Neural cell (in vitro differentiated cells): ENCODE measurements around the gene MRRF. TPM values are rescaled to one million over a fixed set of nuclear protein-coding genes. Genes with fewer than 3 reads are reported as not detected.

Source experiments
- H2AFZ ChIP-seq: fragments of 200-600, 300-800 bp; sonication (generic), shearing (Covaris generic); 2 replicates; pipeline ENCODE4 v1.6.0; 2014; ENCODE audit warnings: low read depth, mild to moderate bottlenecking, antibody characterized with exemption, low read length, moderate library complexity
- H3F3A ChIP-seq: fragments of 200-600 bp; shearing (Covaris generic); 2 replicates; pipeline ENCODE4 v1.6.1; 2016; ENCODE audit warnings: mild to moderate bottlenecking, moderate library complexity, mixed read lengths, antibody characterized with exemption, low read length; ENCODE audit not compliant: insufficient read depth, poor library complexity, severe bottlenecking
- H3K27ac ChIP-seq: fragments of 200-600, 300-800 bp; sonication (generic), shearing (Covaris generic); 2 replicates; pipeline ENCODE4 v1.5.1; 2014; ENCODE audit warnings: mild to moderate bottlenecking, low read length, moderate library complexity
- H3K27me3 ChIP-seq: fragments of 300-800, 200-600 bp; sonication (generic), shearing (Covaris generic); 2 replicates; pipeline ENCODE4 v1.6.0; 2014; ENCODE audit warnings: mild to moderate bottlenecking, low read depth, low read length, moderate library complexity; ENCODE audit not compliant: insufficient read depth
- H3K36me3 ChIP-seq: fragments of 300-800, 200-600 bp; sonication (generic), shearing (Covaris generic); 2 replicates; pipeline ENCODE4 v1.5.1; 2014; ENCODE audit warnings: mild to moderate bottlenecking, antibody characterized with exemption, low read length, moderate library complexity; ENCODE audit not compliant: insufficient read depth
- H3K4me2 ChIP-seq: fragments of 300-800, 200-600 bp; sonication (generic), shearing (Covaris generic); 2 replicates; pipeline ENCODE4 v1.6.0; 2014; ENCODE audit warnings: mild to moderate bottlenecking, low read length
- H3K4me3 ChIP-seq: fragments of 300-800, 200-600 bp; sonication (generic), shearing (Covaris generic); 2 replicates; pipeline ENCODE4 v1.5.1; 2014; ENCODE audit warnings: mild to moderate bottlenecking, low read length, moderate library complexity
- H3K79me2 ChIP-seq: fragments of 200-600 bp; shearing (Covaris generic); replicated peaks from 2 replicates; pipeline ENCODE4 v1.6.0; 2014; ENCODE audit warnings: mild to moderate bottlenecking, low read length, moderate library complexity; ENCODE audit not compliant: insufficient read depth
- H3K9ac ChIP-seq: fragments of 300-800, 200-600 bp; sonication (generic), shearing (Covaris generic); 2 replicates; pipeline ENCODE4 v1.6.1; 2016; ENCODE audit warnings: mild to moderate bottlenecking, low read length, mixed read lengths
- H3K9me2 ChIP-seq: fragments of 200-600 bp; shearing (Covaris generic); 2 replicates; pipeline ENCODE4 v1.6.1; 2016; ENCODE audit warnings: mild to moderate bottlenecking, low read length, mixed read lengths; ENCODE audit not compliant: insufficient read depth
- H3K9me3 ChIP-seq: fragments of 200-600, 300-800 bp; sonication (generic), shearing (Covaris generic); 2 replicates; pipeline ENCODE4 v1.6.1; 2016; ENCODE audit warnings: mild to moderate bottlenecking, mixed run types, low read length, moderate library complexity, mixed read lengths
- H4K20me1 ChIP-seq: fragments of 200-600 bp; shearing (Covaris generic); 2 replicates; pipeline ENCODE4 v1.6.1; 2016; ENCODE audit warnings: mild to moderate bottlenecking, mixed run types; ENCODE audit not compliant: insufficient read depth
- EP300 ChIP-seq: fragments of 450-650 bp; conservative IDR thresholded peaks from 2 replicates; pipeline ENCODE4 v1.6.1; 2014; ENCODE audit warnings: antibody characterized with exemption, mild to moderate bottlenecking, moderate library complexity; ENCODE audit not compliant: poor library complexity, severe bottlenecking
- EZH2 ChIP-seq: fragments of 200-600, 300-800 bp; shearing (Covaris generic), sonication (generic); IDR thresholded peaks from 2 replicates; pipeline ENCODE4 v1.6.1; 2014; ENCODE audit warnings: antibody characterized with exemption, low read length, borderline replicate concordance, mild to moderate bottlenecking; ENCODE audit not compliant: insufficient read depth, poor library complexity, severe bottlenecking
- MXI1 ChIP-seq: fragments of 450-650 bp; conservative IDR thresholded peaks from 2 replicates; pipeline ENCODE4 v1.6.1; 2014; ENCODE audit warnings: antibody characterized with exemption, mild to moderate bottlenecking; ENCODE audit not compliant: poor library complexity, severe bottlenecking
- POLR2AphosphoS5 ChIP-seq: IDR thresholded peaks from 2 replicates; pipeline ENCODE4 v1.6.1; 2012
- SMC3 ChIP-seq: fragments of 450-650 bp; conservative IDR thresholded peaks from 2 replicates; pipeline ENCODE4 v1.6.1; 2014; ENCODE audit warnings: antibody characterized with exemption, mild to moderate bottlenecking, moderate library complexity; ENCODE audit not compliant: poor library complexity
- TAF1 ChIP-seq: IDR thresholded peaks from 2 replicates; pipeline ENCODE4 v1.6.1; 2012; ENCODE audit warnings: low read depth
- polyA plus RNA-seq: library from polyadenylated mRNA; depleted of rRNA; stranded (reverse); fragments of >200 nt; gene quantifications from 2 replicates; pipeline ENCODE4 v1.2.3, GENCODE V29; 2014
- TF ChIP-seq, protein P1 (sequence below): IDR thresholded peaks from 2 replicates; pipeline ENCODE4 v1.6.1; 2012; ENCODE audit warnings: borderline replicate concordance
- TF ChIP-seq, protein P2 (sequence below): fragments of 450-650 bp; IDR thresholded peaks from 2 replicates; pipeline ENCODE4 v1.5.1; 2014; ENCODE audit warnings: antibody characterized with exemption, mild to moderate bottlenecking, moderate library complexity; ENCODE audit not compliant: poor library complexity, severe bottlenecking

MRRF gene
- polyA plus RNA-seq, 1 donor from 2014 or later = 40.7 TPM

DNA sequence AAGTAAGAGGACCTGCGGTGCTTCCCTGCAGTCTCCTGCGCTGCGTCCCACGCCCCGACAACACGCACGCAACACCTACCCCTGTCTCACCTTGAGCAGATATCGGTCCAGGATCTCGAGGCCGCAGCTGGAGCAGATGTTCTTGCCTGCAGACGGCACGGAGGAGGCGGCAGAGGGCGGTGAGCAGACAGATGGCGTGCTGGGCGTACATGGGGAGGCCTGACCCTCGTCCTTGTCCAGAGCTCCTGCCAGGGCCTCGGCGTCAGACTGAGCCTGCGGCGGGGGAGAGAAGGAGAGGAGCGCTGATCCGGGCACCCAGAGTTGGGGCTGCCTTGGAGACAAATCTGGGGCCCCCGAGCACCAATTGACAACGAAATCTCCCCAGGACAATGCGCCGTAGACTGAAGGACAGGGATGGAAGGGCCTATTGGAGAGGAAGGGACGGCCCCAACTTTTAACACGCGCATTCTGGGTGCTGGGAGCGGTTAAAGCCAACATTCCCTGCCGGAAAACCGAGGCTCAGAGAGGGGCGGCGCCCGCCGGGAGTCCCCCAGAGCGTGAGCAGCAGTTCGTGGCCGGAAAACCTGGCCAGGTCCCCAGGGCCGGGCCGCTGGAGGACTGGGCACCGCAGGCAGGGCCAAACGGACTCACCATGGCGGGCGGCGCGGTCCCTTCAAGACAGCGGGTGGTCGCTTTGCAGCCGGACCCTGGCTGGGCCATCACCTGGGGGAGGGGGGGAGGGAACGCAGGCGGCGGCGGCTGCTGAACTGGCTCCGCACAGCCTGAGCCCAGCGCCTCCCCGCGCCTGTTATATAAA, 37.7 kb upstream of the MRRF start:
- H3K9ac ChIP-seq = no peak overlapping the region
- peaks cover 98% of the 10 kb centered on the region for H3K27me3 ChIP-seq
- H3K79me2 ChIP-seq = no peaks in the 10 kb centered on the region
- H3K9me3 ChIP-seq = no peaks in the 10 kb centered on the region
- H3F3A ChIP-seq = no peaks in the 10 kb centered on the region
- no peak overlapping the region for H2AFZ ChIP-seq
- H3K9me2 ChIP-seq = no peaks in the 10 kb centered on the region
- H3K4me3 ChIP-seq = peak overlapping the region; percentile 25
- H3K4me2 ChIP-seq = no peak overlapping the region
- no peaks in the 10 kb centered on the region for H4K20me1 ChIP-seq
- H3K27ac ChIP-seq = no peak overlapping the region
- H3K36me3 ChIP-seq = no peaks in the 10 kb centered on the region
- TF ChIP-seq POLR2AphosphoS5 (peak; percentile 69), MXI1 (no peak)

DNA sequence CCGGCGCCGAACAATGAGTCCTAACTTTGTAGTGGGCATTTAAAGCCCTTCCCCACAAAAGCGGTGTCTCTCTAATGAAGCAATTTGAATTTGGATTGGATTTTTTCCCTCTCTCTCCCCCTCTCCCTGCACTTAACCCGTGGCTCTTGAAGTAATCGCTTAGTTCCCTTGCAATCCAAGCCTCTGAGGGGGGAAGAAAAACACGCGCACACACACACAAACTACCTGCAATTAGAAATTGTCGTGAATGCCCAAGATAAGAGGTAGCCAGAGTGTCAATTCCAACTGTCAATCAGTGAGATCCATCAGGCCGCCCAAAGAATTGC, 37.1 kb upstream of the MRRF start:
- Histone ChIP-seq H3K36me3 (no peaks in the 10 kb centered on the region), H3K4me3 (peak overlapping the region; percentile 25), H2AFZ (no peak overlapping the region), H3K9ac (no peak overlapping the region), H3K27ac (no peak overlapping the region), H3K27me3 (peaks cover 98% of the 10 kb centered on the region), H4K20me1 (no peaks in the 10 kb centered on the region), H3K79me2 (no peaks in the 10 kb centered on the region), H3K9me2 (no peaks in the 10 kb centered on the region), H3F3A (no peaks in the 10 kb centered on the region), H3K4me2 (no peak overlapping the region), H3K9me3 (no peaks in the 10 kb centered on the region)
- TF ChIP-seq EP300 (no peak), TAF1 (no peak), POLR2AphosphoS5 (no peak), EZH2 (peak; percentile 83)
- TF ChIP-seq, protein P1, sequence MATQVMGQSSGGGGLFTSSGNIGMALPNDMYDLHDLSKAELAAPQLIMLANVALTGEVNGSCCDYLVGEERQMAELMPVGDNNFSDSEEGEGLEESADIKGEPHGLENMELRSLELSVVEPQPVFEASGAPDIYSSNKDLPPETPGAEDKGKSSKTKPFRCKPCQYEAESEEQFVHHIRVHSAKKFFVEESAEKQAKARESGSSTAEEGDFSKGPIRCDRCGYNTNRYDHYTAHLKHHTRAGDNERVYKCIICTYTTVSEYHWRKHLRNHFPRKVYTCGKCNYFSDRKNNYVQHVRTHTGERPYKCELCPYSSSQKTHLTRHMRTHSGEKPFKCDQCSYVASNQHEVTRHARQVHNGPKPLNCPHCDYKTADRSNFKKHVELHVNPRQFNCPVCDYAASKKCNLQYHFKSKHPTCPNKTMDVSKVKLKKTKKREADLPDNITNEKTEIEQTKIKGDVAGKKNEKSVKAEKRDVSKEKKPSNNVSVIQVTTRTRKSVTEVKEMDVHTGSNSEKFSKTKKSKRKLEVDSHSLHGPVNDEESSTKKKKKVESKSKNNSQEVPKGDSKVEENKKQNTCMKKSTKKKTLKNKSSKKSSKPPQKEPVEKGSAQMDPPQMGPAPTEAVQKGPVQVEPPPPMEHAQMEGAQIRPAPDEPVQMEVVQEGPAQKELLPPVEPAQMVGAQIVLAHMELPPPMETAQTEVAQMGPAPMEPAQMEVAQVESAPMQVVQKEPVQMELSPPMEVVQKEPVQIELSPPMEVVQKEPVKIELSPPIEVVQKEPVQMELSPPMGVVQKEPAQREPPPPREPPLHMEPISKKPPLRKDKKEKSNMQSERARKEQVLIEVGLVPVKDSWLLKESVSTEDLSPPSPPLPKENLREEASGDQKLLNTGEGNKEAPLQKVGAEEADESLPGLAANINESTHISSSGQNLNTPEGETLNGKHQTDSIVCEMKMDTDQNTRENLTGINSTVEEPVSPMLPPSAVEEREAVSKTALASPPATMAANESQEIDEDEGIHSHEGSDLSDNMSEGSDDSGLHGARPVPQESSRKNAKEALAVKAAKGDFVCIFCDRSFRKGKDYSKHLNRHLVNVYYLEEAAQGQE = no peak
- TF ChIP-seq, protein P2, sequence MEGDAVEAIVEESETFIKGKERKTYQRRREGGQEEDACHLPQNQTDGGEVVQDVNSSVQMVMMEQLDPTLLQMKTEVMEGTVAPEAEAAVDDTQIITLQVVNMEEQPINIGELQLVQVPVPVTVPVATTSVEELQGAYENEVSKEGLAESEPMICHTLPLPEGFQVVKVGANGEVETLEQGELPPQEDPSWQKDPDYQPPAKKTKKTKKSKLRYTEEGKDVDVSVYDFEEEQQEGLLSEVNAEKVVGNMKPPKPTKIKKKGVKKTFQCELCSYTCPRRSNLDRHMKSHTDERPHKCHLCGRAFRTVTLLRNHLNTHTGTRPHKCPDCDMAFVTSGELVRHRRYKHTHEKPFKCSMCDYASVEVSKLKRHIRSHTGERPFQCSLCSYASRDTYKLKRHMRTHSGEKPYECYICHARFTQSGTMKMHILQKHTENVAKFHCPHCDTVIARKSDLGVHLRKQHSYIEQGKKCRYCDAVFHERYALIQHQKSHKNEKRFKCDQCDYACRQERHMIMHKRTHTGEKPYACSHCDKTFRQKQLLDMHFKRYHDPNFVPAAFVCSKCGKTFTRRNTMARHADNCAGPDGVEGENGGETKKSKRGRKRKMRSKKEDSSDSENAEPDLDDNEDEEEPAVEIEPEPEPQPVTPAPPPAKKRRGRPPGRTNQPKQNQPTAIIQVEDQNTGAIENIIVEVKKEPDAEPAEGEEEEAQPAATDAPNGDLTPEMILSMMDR = no peak

DNA sequence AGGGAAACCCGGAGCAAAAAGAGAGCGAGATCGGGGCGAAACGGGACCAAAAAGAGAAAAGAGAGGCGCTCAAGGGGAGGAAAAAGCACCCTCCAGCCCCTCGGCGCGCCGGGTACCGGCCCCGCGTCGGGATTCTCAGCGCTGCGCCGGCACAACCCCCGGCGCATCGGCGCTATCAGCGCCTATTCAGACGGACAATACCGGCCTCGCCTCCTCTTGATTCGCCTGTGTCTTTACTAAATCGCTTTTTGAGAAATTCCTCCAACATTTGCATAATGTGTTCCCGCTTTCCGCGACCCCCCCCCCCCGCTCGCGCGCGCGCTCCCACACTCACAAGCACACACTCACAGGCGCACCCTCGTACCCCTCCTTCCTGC, 36.5 kb upstream of the MRRF start:
- H2AFZ ChIP-seq = no peak overlapping the region
- H3F3A ChIP-seq = no peaks in the 10 kb centered on the region
- H3K4me3 ChIP-seq = peak overlapping the region; percentile 63
- no peaks in the 10 kb centered on the region for H4K20me1 ChIP-seq
- H3K27me3 ChIP-seq = peaks cover 97% of the 10 kb centered on the region
- no peaks in the 10 kb centered on the region for H3K9me3 ChIP-seq
- no peaks in the 10 kb centered on the region for H3K79me2 ChIP-seq
- no peak overlapping the region for H3K9ac ChIP-seq
- TF ChIP-seq SMC3 = no peak
- TF ChIP-seq EZH2 = peak; percentile 97
- no peaks in the 10 kb centered on the region for H3K9me2 ChIP-seq
- no peaks in the 10 kb centered on the region for H3K36me3 ChIP-seq
- no peak overlapping the region for H3K4me2 ChIP-seq
- H3K27ac ChIP-seq = no peak overlapping the region
